ENCODE results near the gene CCDC34. TPM values are rescaled to one million over a fixed set of nuclear protein-coding genes. Genes with fewer than 3 reads are reported as not detected.

Gene CCDC34, protein sequence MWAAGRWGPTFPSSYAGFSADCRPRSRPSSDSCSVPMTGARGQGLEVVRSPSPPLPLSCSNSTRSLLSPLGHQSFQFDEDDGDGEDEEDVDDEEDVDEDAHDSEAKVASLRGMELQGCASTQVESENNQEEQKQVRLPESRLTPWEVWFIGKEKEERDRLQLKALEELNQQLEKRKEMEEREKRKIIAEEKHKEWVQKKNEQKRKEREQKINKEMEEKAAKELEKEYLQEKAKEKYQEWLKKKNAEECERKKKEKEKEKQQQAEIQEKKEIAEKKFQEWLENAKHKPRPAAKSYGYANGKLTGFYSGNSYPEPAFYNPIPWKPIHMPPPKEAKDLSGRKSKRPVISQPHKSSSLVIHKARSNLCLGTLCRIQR
- polyA plus RNA-seq (2013, experiment 1 of 4) = 21.5 TPM
- polyA plus RNA-seq (2013, experiment 2 of 4) = 21.1 TPM
- polyA plus RNA-seq (2013, experiment 3 of 4) = 18.8 TPM
- 23.3 TPM for polyA plus RNA-seq (2013, experiment 4 of 4)

DNA sequence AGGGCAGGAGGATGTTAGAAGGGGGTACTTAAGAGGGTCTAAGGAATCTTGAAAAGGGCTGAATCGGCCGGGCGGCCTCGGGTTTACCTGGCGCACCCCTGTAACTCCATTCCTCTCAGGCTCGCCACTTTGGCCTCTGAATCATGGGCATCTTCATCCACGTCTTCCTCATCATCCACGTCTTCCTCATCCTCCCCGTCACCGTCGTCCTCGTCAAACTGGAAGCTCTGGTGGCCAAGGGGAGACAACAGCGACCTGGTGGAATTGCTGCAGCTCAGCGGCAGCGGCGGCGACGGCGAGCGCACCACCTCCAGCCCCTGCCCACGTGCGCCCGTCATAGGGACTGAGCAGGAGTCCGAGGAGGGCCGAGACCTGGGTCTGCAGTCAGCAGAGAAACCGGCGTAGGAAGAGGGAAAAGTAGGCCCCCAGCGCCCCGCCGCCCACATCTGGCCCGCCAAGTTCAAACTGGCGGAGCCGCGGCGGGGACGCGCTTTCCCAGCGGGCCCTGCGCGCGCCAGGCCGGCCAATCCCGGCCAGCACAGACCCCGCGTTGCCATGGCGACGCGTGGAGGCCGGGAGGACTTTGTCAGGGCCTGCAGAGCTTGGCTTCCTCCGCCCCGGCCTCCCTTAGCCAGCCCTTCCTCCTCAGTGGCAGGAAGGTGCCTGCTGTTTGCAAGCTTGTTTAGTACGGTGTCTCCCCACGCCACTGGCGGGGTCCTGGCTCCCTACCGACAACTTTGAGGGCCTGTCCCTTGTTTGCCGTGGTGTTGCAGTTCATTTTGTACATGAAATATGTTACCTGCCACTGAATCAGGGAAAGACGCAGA is at the start of gene CCDC34:
CCDC34 (minus strand) TSS at position 467 of the 827 bp plus-strand sequence; CDS start at position 446, 21 bp downstream.
- Histone ChIP-seq H3K27me3 (ENCODE audit: control insufficient read depth, insufficient read depth, low read length, poor library complexity, severe bottlenecking) (no peaks in the 10 kb centered on the region), H3K4me1 (ENCODE audit: control insufficient read depth, insufficient read depth, low read length) (peaks cover 14% of the 10 kb centered on the region), H3K27ac (ENCODE audit: insufficient read depth, low read depth, low read length, poor library complexity, severe bottlenecking) (peak within 1 kb of the TSS; percentile 70), H3K36me3 (ENCODE audit: control insufficient read depth, insufficient read depth, low read length) (peaks cover 5% of the 10 kb centered on the region), H3K4me3 (ENCODE audit: insufficient read depth, low read depth, low read length) (peak within 1 kb of the TSS; percentile 57), H3K9me3 (ENCODE audit: control insufficient read depth, low read length) (no peaks in the 10 kb centered on the region)
- 1 to 2% methylated on average over 56 to 57 of the region's 57 CpGs for WGBS, 2 experiments

DNA sequence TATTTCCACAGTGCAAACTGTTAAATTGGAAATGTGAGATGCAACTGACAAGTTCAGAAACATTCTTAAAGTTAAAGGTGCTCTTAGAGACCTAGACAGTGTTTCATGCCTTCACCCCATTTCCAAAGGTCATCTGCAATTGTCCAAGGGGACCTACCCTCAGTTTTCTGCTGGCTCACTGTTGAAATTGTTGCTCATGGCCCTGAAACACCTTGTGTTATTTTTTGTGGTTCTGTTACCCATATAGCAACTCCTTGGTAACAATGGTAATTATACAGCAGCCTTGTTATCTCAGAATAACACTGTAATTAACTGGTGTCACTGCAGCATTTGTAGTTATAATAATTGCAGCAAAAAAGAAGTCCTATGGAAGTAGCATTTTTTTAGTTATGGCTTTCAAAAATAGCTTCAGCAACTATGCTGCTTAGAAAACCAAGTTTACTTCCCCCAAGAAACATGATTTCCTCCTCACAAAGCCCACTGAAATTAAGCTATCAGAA is 49.2 kb upstream of the CCDC34 start:
- H3K27ac ChIP-seq (ENCODE audit: insufficient read depth, low read depth, low read length, poor library complexity, severe bottlenecking) = no peak overlapping the region
- H3K9me3 ChIP-seq (ENCODE audit: control insufficient read depth, low read length) = no peaks in the 10 kb centered on the region
- H3K27me3 ChIP-seq (ENCODE audit: control insufficient read depth, insufficient read depth, low read length, poor library complexity, severe bottlenecking) = no peaks in the 10 kb centered on the region
- H3K4me3 ChIP-seq (ENCODE audit: insufficient read depth, low read depth, low read length) = no peak overlapping the region
- no peaks in the 10 kb centered on the region for H3K36me3 ChIP-seq (ENCODE audit: control insufficient read depth, insufficient read depth, low read length)
- peaks cover 8% of the 10 kb centered on the region for H3K4me1 ChIP-seq (ENCODE audit: control insufficient read depth, insufficient read depth, low read length)

DNA sequence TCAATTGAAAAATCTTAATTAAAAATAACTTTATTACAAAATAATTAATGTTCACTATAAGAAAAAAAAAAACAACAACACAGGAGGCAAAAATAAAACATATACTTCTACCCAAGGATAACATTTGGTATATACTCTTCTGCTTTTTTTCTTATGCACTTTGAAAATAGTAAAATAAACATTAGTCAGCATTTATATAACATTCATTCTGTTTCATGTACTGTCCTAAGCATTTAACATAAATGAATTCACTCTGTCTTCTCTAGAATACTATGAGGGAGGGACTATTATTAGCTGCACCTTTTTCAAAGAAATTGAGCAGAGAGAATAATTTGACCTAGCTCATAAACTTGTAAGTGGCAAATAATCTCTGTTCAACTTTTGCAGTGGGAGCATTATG is 48.3 kb upstream of the CCDC34 start:
- Histone ChIP-seq H3K36me3 (ENCODE audit: control insufficient read depth, insufficient read depth, low read length) (no peaks in the 10 kb centered on the region), H3K27ac (ENCODE audit: insufficient read depth, low read depth, low read length, poor library complexity, severe bottlenecking) (no peak overlapping the region), H3K4me1 (ENCODE audit: control insufficient read depth, insufficient read depth, low read length) (peaks cover 8% of the 10 kb centered on the region), H3K9me3 (ENCODE audit: control insufficient read depth, low read length) (no peaks in the 10 kb centered on the region), H3K27me3 (ENCODE audit: control insufficient read depth, insufficient read depth, low read length, poor library complexity, severe bottlenecking) (no peaks in the 10 kb centered on the region), H3K4me3 (ENCODE audit: insufficient read depth, low read depth, low read length) (no peak overlapping the region)

DNA sequence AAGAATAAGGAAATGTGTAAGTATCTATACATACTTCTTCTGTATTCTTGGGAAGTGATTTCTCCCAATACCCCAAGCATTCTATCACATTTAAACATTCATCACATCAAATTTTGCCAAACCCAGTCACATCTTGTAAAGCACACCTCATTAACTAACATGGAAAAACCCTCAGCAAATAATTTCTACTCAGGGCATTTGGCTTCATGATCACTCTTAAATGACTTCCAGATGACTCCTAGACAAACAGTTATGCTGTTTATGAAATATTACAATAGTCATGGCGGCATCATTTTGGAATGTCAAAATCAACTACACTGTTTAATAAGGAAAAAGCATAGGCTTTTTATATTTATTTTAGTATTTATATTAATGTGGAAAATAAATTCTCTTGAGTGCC is 47.3 kb upstream of the CCDC34 start:
- Histone ChIP-seq H3K4me3 (ENCODE audit: insufficient read depth, low read depth, low read length) (no peak overlapping the region), H3K4me1 (ENCODE audit: control insufficient read depth, insufficient read depth, low read length) (peaks cover 6% of the 10 kb centered on the region), H3K36me3 (ENCODE audit: control insufficient read depth, insufficient read depth, low read length) (no peaks in the 10 kb centered on the region), H3K27me3 (ENCODE audit: control insufficient read depth, insufficient read depth, low read length, poor library complexity, severe bottlenecking) (no peaks in the 10 kb centered on the region), H3K27ac (ENCODE audit: insufficient read depth, low read depth, low read length, poor library complexity, severe bottlenecking) (no peak overlapping the region), H3K9me3 (ENCODE audit: control insufficient read depth, low read length) (no peaks in the 10 kb centered on the region)
- no CpG with 5 or more reads among the region's 1 CpG for WGBS, 2 experiments

DNA sequence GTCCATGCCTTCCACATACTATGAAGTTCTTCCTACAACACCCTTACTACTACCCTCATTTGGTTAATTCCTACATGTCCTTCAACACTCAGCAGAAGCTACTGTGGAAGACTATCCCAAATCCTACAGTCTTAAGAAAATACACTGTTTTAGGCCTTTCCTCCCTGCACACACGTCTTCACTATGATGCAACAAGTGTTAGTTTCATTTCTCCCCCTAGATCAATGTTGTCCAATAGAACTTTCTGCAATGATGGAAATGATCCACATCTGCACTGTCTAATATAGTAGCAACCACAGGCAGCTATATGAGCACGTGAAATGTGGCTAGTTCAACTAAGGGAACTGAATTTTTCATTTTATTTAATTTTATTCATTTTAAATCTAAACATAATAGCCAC is 46.7 kb upstream of the CCDC34 start:
- no peaks in the 10 kb centered on the region for H3K9me3 ChIP-seq (ENCODE audit: control insufficient read depth, low read length)
- H3K36me3 ChIP-seq (ENCODE audit: control insufficient read depth, insufficient read depth, low read length) = no peaks in the 10 kb centered on the region
- no peak overlapping the region for H3K27ac ChIP-seq (ENCODE audit: insufficient read depth, low read depth, low read length, poor library complexity, severe bottlenecking)
- 89 to 93% methylated on average over 1 to 2 of the region's 2 CpGs for WGBS, 2 experiments
- no peak overlapping the region for H3K4me3 ChIP-seq (ENCODE audit: insufficient read depth, low read depth, low read length)
- H3K4me1 ChIP-seq (ENCODE audit: control insufficient read depth, insufficient read depth, low read length) = peaks cover 1% of the 10 kb centered on the region
- no peaks in the 10 kb centered on the region for H3K27me3 ChIP-seq (ENCODE audit: control insufficient read depth, insufficient read depth, low read length, poor library complexity, severe bottlenecking)

DNA sequence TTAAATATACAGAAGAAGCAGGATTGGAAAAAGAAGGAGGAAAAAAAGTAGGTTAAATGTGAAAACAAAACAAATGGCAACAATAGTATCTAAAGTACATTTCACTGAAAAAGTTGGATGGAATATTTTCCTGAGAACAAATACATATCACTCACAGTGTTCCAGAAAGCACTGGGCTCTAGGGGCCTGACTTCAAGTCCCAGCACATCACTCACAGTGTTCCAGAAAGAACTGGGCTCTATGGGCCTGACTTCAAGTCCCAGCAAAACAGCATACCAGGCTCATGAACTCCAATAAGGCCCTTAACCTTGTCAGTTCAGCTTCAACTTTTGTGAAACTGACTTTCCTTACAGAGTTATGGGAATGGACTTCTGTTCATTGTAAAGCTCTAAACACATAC is 46.0 kb upstream of the CCDC34 start:
- no peaks in the 10 kb centered on the region for H3K36me3 ChIP-seq (ENCODE audit: control insufficient read depth, insufficient read depth, low read length)
- no peaks in the 10 kb centered on the region for H3K4me1 ChIP-seq (ENCODE audit: control insufficient read depth, insufficient read depth, low read length)
- H3K4me3 ChIP-seq (ENCODE audit: insufficient read depth, low read depth, low read length) = no peak overlapping the region
- H3K27ac ChIP-seq (ENCODE audit: insufficient read depth, low read depth, low read length, poor library complexity, severe bottlenecking) = no peak overlapping the region
- no peaks in the 10 kb centered on the region for H3K9me3 ChIP-seq (ENCODE audit: control insufficient read depth, low read length)
- no peaks in the 10 kb centered on the region for H3K27me3 ChIP-seq (ENCODE audit: control insufficient read depth, insufficient read depth, low read length, poor library complexity, severe bottlenecking)

DNA sequence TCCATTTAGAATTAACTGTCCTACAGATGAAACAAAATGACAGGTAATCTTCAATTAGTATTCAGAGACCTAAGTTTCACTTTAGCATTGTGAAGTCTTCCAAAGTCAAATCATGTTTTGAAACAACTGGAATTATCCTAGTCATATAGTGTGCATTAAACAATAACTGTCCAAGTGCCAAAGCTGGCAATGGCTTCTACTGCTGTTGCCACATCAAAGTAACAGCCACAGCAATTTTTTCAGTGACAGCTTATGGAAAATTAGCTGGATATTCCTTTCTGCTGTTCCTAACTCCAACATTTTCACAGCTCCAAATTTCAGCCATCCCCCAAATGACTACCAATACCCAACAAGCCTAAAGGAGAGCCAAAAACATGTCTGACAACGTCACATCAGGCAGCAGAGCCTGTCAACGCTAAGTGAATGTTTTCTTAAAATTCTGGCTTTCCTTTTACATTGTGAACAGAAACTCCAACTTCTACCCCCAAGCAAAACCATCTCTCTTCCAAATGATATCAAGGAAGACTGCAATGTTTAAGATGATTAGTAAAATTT is 45.3 kb upstream of the CCDC34 start:
- Histone ChIP-seq H3K4me1 (ENCODE audit: control insufficient read depth, insufficient read depth, low read length) (no peaks in the 10 kb centered on the region), H3K4me3 (ENCODE audit: insufficient read depth, low read depth, low read length) (no peak overlapping the region), H3K27me3 (ENCODE audit: control insufficient read depth, insufficient read depth, low read length, poor library complexity, severe bottlenecking) (no peaks in the 10 kb centered on the region), H3K9me3 (ENCODE audit: control insufficient read depth, low read length) (no peaks in the 10 kb centered on the region), H3K36me3 (ENCODE audit: control insufficient read depth, insufficient read depth, low read length) (no peaks in the 10 kb centered on the region), H3K27ac (ENCODE audit: insufficient read depth, low read depth, low read length, poor library complexity, severe bottlenecking) (no peak overlapping the region)
- 94 to 97% methylated on average over 2 of the region's 2 CpGs for WGBS, 2 experiments

DNA sequence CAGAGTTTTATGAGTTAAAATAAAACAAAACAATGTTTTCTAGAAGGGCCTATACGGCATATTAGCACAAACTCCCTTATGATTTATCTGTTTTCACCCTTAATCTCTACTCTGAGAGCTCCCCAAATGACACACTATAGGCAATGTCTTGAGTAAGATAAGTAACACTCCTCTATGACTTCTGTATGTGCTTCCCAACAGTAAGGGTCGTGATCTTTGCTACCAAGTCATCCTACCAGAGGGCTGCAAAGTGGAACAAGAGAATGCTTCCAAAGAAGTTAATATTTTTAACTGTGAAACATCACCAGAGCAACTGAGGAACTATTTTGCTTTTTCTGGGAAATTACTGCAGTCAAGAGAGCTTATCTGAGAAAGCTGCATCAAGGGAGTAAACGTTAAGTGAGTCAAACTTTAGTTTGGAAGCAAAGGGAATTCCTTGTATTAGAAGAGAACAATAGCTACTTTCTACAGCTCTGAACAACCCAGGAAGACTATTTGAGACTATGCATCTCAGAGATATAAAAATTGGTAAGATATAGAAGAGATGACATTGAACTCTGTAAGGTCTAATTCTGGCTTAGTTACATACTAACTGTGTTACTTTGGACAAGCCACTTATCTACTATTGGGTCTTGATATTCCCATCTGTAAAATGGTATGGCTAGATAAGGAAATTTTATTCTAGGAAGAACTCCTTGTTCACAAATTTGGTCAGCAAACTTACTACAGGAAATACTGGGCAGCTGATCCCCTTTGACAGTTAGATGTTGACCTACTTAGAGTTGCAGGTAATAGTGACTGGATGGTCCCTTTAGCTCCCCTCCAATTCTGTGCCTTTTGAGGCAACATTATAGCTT is 43.7 kb upstream of the CCDC34 start:
- no peaks in the 10 kb centered on the region for H3K9me3 ChIP-seq (ENCODE audit: control insufficient read depth, low read length)
- no peaks in the 10 kb centered on the region for H3K27me3 ChIP-seq (ENCODE audit: control insufficient read depth, insufficient read depth, low read length, poor library complexity, severe bottlenecking)
- no peak overlapping the region for H3K4me3 ChIP-seq (ENCODE audit: insufficient read depth, low read depth, low read length)
- H3K36me3 ChIP-seq (ENCODE audit: control insufficient read depth, insufficient read depth, low read length) = no peaks in the 10 kb centered on the region
- WGBS, 2 experiments = 88 to 98% methylated on average over 3 of the region's 3 CpGs
- no peaks in the 10 kb centered on the region for H3K4me1 ChIP-seq (ENCODE audit: control insufficient read depth, insufficient read depth, low read length)
- H3K27ac ChIP-seq (ENCODE audit: insufficient read depth, low read depth, low read length, poor library complexity, severe bottlenecking) = no peak overlapping the region

DNA sequence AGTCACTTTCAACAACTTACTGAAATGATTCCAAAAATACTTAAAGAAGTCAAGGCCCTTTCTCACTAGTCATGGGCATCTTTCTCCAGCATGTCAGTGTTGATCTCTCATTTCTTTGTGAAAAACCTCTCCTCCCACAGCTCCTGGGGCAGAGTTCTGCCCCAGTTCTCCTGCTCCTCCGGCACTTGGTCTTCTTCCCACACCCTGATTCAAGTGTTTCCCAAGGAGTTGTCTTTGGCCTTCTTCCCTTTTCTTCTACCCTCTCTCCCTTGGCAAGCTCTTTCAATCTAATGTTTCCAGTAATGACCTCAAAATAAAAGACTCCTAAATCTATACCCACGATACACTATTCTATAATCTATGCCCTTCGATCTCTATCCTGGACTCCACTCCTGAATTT is 42.1 kb upstream of the CCDC34 start:
- H3K4me1 ChIP-seq (ENCODE audit: control insufficient read depth, insufficient read depth, low read length) = no peaks in the 10 kb centered on the region
- 92 to 93% methylated on average over 3 of the region's 3 CpGs for WGBS, 2 experiments
- H3K27ac ChIP-seq (ENCODE audit: insufficient read depth, low read depth, low read length, poor library complexity, severe bottlenecking) = no peak overlapping the region
- no peaks in the 10 kb centered on the region for H3K9me3 ChIP-seq (ENCODE audit: control insufficient read depth, low read length)
- no peak overlapping the region for H3K4me3 ChIP-seq (ENCODE audit: insufficient read depth, low read depth, low read length)
- H3K27me3 ChIP-seq (ENCODE audit: control insufficient read depth, insufficient read depth, low read length, poor library complexity, severe bottlenecking) = no peaks in the 10 kb centered on the region
- H3K36me3 ChIP-seq (ENCODE audit: control insufficient read depth, insufficient read depth, low read length) = no peaks in the 10 kb centered on the region

Data from ectodermal cell (in vitro differentiated cells).